ENCODE results near the gene CDC14A.
"Not testable (repeated sequence)": the region's sequence is repeated elsewhere in the genome, so short reads cannot be mapped to it uniquely, and the experiment has no call there.

The CDC14A gene

GRCh38 chr1:100352267-100353070, at the start of gene CDC14A:
CDC14A (plus strand) TSS chr1:100352506; CDS start chr1:100352955, 449 bp downstream.
- no peak for FAIRE-seq

DNA sequence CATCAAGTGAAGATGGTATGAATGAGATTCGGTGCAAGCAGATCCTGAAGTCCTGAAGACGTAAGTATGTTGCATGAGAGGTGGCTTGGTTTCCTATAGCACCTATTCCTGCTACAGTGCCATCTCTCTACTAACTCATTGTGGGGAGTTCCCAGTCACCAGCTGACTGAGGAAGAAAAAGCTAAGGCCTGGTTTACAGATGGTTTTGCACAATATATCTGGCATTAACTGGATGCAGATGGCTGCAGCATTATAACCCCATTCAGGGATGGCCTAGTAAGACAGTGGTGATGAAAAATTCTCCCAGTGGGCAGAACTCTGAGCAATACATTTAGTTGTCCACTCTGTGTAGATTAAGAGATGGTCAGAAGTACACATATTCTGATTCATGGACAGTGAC, 49.6 kb upstream of the CDC14A start:
- FAIRE-seq = no peak

DNA sequence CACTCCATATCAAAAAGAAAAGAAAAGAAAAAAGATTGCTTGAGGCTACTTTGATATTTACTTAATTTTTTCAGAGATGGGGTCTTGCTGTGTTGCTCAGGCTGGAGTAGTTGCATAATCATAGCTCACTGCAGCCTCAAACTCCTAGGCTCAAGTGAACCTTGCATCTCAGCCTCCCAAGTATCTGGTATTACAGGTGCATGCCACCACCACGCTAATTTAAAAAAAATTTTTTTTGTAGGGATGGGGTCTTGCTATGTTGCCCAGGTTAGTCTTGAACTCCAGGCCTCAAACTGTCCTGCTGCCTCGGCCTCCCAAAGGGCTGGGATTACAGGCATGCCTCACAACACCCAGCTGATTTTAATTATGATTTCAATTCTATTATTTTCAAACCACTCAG, 48.1 kb upstream of the CDC14A start:
- FAIRE-seq = no peak

DNA sequence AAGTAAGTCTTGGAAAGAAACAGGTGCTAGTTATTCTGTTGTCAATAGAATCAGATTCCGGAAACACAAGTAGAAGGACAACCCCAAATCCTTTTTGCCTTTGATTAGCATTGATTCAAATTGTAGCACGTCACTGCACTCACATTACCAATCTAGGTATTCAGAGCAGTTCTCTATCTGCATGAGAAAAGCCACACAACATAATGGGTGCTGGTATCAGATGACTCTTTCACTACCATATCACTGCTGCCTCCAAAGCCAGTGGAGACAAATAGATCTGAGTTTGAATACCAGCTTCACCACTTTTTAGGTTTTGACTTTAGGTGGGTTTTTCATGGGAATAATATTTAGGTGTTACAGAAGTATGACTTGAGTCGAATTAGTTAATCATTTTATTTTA, 47.4 kb upstream of the CDC14A start:
- FAIRE-seq = no peak

DNA sequence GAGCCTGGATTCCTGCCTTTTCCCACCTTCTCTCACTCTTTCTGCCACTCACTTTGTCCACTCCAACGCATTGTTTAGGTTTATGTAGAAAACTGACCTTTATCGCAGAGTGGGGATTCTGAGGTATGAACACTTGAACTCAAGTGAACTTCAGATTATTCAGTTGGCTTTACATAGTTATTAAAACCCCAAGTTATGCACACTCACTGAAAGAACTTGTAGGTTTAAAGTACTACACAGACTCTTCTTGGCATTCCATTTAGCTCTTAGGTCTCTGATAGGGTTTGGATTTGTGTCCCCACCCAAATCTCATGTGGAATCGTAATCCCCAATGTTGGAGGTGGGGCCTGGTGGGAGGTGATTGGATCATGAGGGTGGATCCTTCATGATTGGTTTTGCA, 46.4 kb upstream of the CDC14A start:
- no peak for FAIRE-seq

- no peak for FAIRE-seq
Measured at GRCh38 chr1:100306735-100307313, 45.5 kb upstream of the CDC14A start.

- no peak for FAIRE-seq
Measured at GRCh38 chr1:100308777-100309176, 43.5 kb upstream of the CDC14A start.

DNA sequence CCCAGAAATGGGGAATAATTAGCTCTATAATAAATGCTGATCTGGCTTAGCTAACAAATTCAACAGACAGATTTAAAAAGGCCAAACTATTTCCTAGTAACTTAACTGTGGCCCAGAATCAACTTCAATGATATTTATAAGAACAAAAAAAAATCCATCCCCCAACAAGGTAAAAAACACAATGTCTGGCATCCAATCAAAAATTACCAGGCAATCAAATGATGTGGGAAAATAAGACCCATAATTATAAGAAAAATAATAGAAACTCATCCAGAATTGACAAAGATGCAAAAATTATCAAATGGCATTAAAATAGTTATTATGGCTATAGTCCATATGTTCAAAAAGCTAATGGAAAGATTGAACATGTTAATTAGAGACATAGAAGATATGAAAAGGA, 42.4 kb upstream of the CDC14A start:
- no peak for FAIRE-seq

- no peak for FAIRE-seq
Measured at GRCh38 chr1:100313382-100313781, 38.9 kb upstream of the CDC14A start.

- no peak for FAIRE-seq
Measured at GRCh38 chr1:100316622-100317021, 35.7 kb upstream of the CDC14A start.

- no peak for FAIRE-seq
Measured at GRCh38 chr1:100320311-100321099, 31.8 kb upstream of the CDC14A start.

GRCh38 chr1:100321100-100321493, 31.2 kb upstream of the CDC14A start:
- FAIRE-seq = no peak

DNA sequence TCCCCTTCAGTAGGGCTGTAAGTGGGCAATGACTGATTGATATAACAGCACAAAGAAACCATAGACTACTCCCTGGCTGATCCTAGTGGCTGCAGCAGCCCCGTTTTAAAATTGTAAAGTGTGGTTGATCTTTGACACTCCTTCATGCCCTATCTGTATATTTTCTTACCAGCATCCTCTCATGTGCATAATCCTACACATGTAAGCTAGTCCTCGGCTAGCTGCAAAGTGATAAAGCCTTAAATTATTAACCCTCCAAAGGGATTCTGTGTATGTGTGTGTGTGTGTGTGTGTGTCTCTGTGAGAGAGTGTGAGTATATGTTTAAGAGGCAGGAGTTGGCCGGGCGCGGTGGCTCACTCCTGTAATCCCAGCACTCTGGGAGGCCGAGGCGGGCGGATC, 30.8 kb upstream of the CDC14A start:
- FAIRE-seq = no peak

DNA sequence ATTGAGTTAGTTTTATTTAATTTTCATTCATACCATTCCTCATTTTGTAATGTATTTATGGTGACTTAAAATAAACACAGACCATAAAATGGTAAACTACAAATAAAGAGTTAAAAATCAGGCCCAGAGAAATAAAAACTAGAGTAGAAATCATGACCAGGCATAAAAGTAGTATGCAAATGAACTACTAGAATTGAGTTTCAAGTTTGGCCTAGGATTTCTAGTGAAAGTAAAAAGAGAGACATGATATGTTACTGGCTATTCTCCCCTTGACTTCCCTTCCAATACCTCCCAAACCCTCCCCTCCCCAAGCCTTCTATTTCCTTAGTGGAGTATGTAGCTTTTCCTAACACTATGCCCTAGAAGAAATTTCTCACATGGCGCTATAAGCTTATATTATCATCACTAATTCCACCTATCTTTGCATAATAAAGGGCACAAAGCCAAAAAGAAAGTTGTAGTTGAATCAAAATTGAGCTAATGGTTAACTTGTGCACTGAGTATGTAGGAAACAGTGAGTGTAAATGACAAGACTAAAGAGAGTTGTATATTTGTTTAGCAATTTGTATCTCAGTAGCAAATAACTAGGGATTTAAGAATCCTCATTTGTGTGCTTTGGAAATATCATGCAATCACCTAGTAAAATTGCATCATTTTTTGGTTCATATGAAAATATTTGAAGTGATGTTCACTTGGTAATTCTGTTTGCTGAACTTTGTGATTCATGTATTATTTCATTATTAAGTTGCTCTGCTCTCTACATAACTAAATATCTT, 29.7 kb upstream of the CDC14A start:
- FAIRE-seq = no peak

DNA sequence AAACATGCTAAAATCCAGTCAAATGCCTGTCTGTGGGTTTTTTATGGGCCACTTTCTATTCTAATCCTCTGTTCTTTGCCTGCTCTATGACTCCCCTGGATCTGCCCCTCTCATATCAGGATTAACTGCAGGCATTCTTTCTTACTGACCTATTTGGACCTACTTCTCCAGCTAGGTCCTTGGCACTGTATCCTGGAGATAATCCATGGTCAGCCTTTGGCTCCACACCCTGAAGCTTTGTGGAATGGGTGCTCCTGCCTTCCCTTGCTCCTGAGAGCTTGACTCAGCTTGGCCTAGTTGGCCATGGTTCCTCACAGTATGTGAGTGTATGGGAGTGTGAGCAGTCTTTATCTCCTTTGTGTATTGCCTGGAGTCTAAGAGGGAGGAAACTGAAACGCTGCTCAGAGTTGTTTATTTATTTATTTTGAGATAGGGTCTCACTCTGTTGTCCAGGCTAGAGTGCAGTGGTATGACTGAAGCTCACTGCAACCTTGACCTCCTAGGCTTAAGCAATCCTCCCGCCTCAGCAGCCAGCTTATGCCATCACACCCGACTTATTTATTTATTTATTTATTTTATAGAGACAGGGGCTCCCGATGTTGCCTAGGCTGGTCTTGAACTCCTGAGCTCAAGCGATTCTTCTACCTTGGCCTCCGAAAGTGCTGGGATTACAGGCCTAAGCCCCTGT, 28.7 kb upstream of the CDC14A start:
- no peak for FAIRE-seq

DNA sequence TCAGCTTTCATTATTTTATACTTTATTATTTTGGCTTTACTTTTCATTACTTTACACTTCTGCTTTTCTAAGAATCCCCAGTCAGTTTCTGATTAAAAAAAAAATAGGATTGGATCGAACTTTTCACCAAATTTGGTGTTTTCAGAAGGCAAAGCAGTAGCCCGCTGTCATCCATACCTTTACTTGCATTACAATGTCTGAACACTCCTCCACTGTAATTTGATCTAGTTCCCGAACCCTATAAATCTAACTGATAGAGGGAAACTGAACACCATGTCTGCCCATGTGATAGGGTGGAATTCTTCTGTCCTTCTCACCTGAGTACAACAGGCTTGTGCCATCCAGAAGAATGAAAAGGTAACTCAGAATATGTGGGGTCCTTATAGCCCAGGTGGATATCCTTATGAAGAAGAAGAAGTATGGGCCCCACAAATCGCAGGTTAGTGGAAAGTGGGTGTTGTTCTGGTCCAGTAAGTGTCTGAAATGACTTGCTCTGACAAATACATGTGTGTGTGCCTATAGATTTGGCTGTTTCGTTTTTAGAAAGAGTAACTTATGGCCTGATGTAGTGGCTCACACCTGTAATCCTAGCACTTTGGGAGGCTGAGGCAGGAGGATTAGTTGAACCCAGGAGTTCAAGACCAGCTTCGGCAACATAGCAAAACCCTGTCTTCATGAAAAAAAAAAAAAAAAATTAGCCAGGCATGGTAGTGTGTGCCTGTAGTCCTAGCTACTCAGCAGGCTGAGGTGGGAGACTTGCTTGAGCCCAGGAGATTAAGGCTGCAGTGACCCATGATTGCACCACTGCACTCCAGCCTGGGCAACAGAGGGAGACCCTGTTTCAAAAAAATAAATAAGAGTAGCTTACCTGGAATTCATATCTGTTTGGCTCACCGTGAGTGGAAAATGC, 26.6 kb upstream of the CDC14A start:
- no peak for FAIRE-seq

DNA sequence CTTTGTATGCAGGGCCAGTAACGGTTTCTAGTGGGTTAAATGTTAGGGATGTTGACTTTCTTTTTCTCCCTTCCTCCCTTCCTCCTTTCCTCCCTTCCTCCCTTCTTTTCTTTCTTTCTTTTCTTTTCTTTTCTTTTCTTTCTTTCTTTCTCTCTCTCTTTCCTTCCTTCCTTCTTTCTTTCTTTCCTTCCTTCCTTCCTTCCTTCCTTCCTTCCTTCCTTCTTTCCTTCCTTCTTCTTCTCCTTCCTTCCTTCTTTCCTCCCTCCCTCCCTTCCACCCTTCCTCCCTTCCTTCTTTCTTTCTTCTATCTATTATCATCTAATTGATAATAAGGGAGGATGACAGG, 26.0 kb upstream of the CDC14A start:
- not testable (repeated sequence) for FAIRE-seq

DNA sequence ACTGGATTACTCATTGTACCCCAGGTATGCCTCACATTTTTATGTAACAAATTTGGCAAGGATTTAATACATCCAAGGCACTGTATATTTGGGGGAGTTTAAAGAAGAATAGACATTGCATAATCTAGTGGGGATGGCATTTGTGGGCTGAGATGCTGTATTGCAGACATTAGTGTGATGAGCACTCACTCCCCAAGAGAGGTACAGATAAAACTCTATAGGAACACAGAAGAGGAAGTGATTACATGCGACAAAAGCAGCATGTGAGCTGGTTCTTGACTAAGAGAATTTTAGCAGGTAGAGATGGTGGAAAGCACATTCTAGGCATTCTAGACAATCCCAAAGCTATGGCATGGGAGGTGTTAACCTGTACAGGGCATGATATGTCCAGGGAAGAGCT, 24.2 kb upstream of the CDC14A start:
- FAIRE-seq = no peak

DNA sequence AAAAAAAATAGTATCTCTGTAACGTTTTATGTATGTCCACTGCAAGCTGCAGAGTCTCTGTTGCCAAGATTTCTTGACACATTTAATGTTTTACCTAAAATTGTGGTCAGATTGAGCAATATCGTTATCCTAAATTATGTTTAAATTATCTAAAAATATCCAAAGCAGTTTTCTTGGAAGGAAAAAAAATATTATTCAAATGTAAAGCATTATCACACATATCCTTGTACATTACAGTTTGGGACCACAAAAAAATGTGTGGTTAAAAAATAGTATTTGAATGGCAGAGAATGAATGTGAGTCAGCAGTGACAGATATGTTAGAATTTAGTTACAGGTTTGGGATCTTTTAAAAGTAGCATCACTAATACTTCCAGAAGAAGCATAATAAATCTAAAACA, 21.2 kb upstream of the CDC14A start:
- peak; percentile 46 for FAIRE-seq

- FAIRE-seq = no peak
Measured at GRCh38 chr1:100332331-100332730, 20.0 kb upstream of the CDC14A start.

- FAIRE-seq = no peak
Measured at GRCh38 chr1:100335436-100335835, 16.9 kb upstream of the CDC14A start.

DNA sequence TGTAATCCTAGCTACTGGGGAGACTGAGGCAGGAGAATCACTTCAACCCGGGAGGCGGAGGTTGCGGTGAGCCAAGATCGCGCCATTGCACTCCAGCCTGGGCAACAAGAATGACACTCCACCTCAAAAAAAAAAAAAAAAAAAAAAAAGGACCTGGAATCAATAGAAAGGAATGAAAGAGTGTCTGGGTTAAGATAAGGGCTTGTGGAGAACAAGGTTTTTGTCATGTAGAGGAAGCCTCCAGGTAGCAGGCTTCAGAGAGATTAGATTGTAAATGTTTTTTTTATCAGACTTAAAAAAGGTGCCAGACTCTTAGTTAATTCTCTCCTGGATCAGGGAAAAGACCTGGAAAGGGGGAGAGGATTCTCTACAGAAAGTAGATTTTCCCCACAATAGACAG, 14.4 kb upstream of the CDC14A start:
- not testable (repeated sequence) for FAIRE-seq

Data from TTC549 (cell line).